NCI-H2171 (cell line): ENCODE measurements around the gene TDRD9.

Source experiments
- DNase-seq: peaks from one replicate; lab custom pipeline; 2025; lab: John Stamatoyannopoulos, UW

TDRD9 gene

GRCh38 chr14:104069541-104069940 lies 141.3 kb downstream of the TDRD9 start:
- DNase-seq, result no peak

DNA sequence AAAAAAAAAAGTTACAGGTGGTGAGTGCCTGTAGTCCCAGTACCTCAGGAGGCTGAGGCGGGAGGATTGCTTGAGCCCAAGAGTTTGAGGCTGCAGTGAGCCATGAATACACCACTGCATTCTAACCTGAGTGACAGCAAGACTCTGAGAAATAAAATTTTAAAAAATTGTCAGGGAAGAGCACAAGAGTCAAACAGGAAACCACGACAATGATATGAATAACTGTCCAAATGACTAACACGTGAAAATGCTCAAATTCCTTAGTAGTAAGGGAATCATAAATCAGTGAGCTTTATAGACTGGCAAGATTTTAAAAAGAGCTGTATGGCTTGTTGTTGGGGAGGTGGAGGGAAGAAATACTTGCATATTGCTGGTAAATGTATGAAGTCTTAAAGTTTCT lies 144.3 kb downstream of the TDRD9 start:
- DNase-seq, result no peak

DNA sequence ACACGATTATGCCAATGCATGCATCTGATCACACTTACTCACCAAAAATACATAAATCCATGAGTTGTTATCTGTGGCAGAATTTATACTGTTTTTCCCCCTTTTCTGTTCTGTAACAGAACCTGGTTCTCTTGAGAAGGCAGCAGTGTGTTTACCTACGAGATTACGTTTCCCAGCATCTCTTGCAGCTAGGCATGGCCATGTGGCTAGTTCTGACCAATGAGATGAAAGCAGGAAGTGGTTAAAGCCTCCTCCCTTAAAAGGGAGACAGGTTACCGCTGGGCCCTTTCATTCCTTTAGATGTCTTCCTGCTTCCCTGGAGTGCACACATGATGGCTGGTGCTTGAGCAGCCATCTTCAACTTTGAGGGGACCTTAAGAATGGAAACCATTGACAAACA lies 145.5 kb downstream of the TDRD9 start:
- DNase-seq, result no peak

GRCh38 chr14:104075530-104076151 lies 147.4 kb downstream of the TDRD9 start:
- no peak for DNase-seq

- DNase-seq, result no peak
Measured at GRCh38 chr14:104076743-104077142, 148.5 kb downstream of the TDRD9 start.

- DNase-seq, result peak; percentile 78
Measured at GRCh38 chr14:104078031-104078455, 149.8 kb downstream of the TDRD9 start.

DNA sequence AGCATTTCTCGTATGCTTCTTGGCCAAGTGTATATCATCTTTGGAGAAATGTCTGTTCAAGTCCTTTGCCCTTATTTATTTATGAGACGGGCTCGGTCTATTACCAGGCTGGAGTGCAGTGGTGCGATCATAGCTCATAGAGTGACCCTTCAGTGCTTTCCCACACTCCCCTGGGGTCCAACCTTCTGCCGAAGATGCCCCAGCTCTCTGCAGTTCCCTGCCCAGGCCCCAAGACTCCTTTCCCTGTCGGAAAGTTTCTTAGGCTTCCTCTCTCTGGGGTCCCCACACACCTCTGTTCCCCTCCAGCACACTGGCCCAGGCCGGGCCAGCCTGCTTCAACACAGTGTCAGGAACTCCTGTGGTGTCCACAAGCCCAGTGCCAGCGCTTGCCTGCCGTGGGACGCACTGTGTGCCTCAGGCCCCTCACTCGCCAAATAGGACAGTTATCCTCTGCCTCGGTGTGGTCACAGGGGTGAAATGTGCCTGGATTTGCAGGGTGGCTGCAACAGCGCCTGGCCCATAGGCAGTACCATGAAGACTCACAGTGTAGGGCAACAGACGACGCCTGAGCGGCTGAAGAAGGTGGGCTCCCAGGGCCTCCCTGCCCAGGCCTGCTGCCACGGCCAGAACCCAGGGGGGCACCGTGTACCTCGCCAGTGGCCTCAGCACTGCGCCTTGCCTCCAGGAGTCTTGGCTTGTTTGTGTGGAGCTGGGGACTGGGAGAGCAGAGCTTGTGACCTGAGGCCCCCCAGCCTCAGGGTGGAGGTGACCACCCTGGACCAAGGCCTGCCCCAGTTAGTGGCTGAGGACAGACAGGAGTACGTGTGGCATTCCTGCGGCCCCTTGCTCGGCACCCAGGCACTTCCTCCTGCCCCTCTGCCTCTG lies 152.4 kb downstream of the TDRD9 start:
- DNase-seq, result no peak

GRCh38 chr14:104081261-104081835 lies 153.1 kb downstream of the TDRD9 start:
- DNase-seq, result no peak

DNA sequence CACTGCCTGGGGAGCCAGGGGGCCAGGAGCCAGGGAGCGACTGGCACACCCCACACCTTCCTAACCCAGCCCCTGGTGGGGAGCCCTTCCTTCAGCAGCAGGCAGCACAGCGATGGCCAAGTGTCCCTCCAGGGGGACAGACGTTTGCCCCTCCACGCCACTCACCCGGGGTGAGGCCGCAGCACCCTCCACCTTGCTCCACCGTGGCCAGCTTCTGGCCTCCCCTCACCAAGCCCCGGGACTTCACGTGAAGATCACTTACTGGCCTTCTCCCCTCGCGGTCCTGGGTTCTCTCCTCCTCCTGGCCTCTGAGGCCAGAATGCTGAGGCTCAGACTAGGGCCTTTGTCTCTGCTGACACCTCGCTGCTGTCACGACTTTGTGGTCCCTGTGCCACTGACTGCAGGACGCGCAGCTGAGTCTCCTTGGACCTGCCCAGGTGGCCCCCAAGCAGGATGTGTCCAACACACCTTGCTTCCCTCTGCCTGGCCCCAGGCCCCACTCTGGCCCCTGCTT lies 153.8 kb downstream of the TDRD9 start:
- no peak for DNase-seq

DNA sequence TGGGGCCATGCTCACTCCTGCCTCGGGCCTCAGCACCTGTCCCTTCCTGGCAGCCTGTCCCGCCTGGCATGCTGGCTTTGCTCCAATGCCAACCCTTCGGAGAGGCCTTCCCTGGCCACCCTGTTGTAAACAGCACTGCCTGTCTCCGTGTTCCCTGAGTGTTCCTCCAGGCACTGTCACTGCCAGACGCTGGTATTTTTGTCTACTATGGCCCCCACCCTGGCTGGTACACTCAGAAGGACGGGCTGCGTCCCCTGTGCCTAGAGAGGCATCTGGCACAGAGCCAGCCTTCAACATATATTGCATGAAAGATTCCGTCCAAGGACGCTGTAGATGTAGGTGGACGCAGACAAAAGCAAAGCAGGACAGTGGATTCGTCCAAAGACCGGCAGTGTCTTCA lies 154.6 kb downstream of the TDRD9 start:
- no peak for DNase-seq

- no peak for DNase-seq
Measured at GRCh38 chr14:104084251-104085002, 156.2 kb downstream of the TDRD9 start.

GRCh38 chr14:104085032-104085888 lies 157.0 kb downstream of the TDRD9 start, which contains the start of gene ASPG:
TSS of gene ASPG (plus strand) at chr14:104085700. CDS start at chr14:104085771, 71 bp downstream.
- no peak for DNase-seq

DNA sequence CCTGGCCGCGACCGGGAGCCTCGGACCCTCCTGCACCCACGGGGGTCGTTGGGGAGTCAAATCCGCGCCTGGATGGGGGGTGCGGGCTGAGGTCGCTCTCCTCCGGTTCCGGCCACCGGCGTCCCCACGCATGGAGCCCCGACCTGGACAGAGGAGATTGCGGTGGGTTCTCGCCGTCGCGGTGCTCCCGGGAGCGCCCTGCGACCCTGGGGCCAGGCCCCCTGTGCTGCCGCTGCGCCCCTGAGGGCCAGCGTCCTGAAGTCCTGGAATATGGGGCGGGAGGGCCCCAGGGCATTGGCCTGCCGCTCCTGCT lies 157.6 kb downstream of the TDRD9 start:
- no peak for DNase-seq

GRCh38 chr14:104086210-104086660 lies 158.0 kb downstream of the TDRD9 start:
- DNase-seq, result no peak

- DNase-seq, result no peak
Measured at GRCh38 chr14:104086661-104087461, 158.6 kb downstream of the TDRD9 start.

- no peak for DNase-seq
Measured at GRCh38 chr14:104087505-104087904, 159.2 kb downstream of the TDRD9 start.

GRCh38 chr14:104087981-104088850 lies 160.0 kb downstream of the TDRD9 start:
- no peak for DNase-seq

- DNase-seq, result no peak
Measured at GRCh38 chr14:104090071-104090748, 162.0 kb downstream of the TDRD9 start.
